ENCODE data around the gene SSBP2.
"Not testable (repeated sequence)": the region's sequence is repeated elsewhere in the genome, so short reads cannot be mapped to it uniquely, and the experiment has no call there.

SSBP2 gene

GRCh38 chr5:81630684-81631083 lies 120.2 kb downstream of the SSBP2 start:
- Histone ChIP-seq H3K4me1 (ENCODE audit: control insufficient read depth, insufficient read depth, low read length) (peaks cover 8% of the 10 kb centered on the region), H3K36me3 (ENCODE audit: control insufficient read depth, insufficient read depth, low read length, severe bottlenecking) (peaks cover 23% of the 10 kb centered on the region), H3K9me3 (ENCODE audit: control insufficient read depth, low read length) (no peaks in the 10 kb centered on the region), H3K4me3 (ENCODE audit: low read length) (no peak overlapping the region), H3K9ac (ENCODE audit: low read length) (no peak overlapping the region), H3K27me3 (replicated peaks; ENCODE audit: control insufficient read depth, insufficient read depth, low read length) (no peaks in the 10 kb centered on the region)
- no peak for DNase-seq (ENCODE audit: low read depth)

GRCh38 chr5:81629986-81630385 lies 120.9 kb downstream of the SSBP2 start:
- Histone ChIP-seq H3K9ac (ENCODE audit: low read length) (no peak overlapping the region), H3K4me3 (ENCODE audit: low read length) (no peak overlapping the region), H3K9me3 (ENCODE audit: control insufficient read depth, low read length) (no peaks in the 10 kb centered on the region), H3K36me3 (ENCODE audit: control insufficient read depth, insufficient read depth, low read length, severe bottlenecking) (peaks cover 21% of the 10 kb centered on the region), H3K4me1 (ENCODE audit: control insufficient read depth, insufficient read depth, low read length) (peaks cover 8% of the 10 kb centered on the region), H3K27me3 (replicated peaks; ENCODE audit: control insufficient read depth, insufficient read depth, low read length) (no peaks in the 10 kb centered on the region)
- no peak for DNase-seq (ENCODE audit: low read depth)

GRCh38 chr5:81628061-81628460 lies 122.8 kb downstream of the SSBP2 start:
- H3K27me3 ChIP-seq (replicated peaks; ENCODE audit: control insufficient read depth, insufficient read depth, low read length); H3K4me3 ChIP-seq (ENCODE audit: low read length); DNase-seq (ENCODE audit: low read depth); H3K9me3 ChIP-seq (ENCODE audit: control insufficient read depth, low read length); H3K9ac ChIP-seq (ENCODE audit: low read length); H3K4me1 ChIP-seq (ENCODE audit: control insufficient read depth, insufficient read depth, low read length); H3K36me3 ChIP-seq (ENCODE audit: control insufficient read depth, insufficient read depth, low read length, severe bottlenecking): not testable (repeated sequence)

- peak; percentile 59 for DNase-seq (ENCODE audit: low read depth)
- Histone ChIP-seq H3K4me3 (ENCODE audit: low read length) (no peak overlapping the region), H3K36me3 (ENCODE audit: control insufficient read depth, insufficient read depth, low read length, severe bottlenecking) (peaks cover 12% of the 10 kb centered on the region), H3K27me3 (replicated peaks; ENCODE audit: control insufficient read depth, insufficient read depth, low read length) (no peaks in the 10 kb centered on the region), H3K9me3 (ENCODE audit: control insufficient read depth, low read length) (no peaks in the 10 kb centered on the region), H3K9ac (ENCODE audit: low read length) (no peak overlapping the region), H3K4me1 (ENCODE audit: control insufficient read depth, insufficient read depth, low read length) (peaks cover 8% of the 10 kb centered on the region)
Observed at GRCh38 chr5:81626524-81626923, 124.4 kb downstream of the SSBP2 start.

GRCh38 chr5:81609810-81610375 lies 141.0 kb downstream of the SSBP2 start:
- DNase-seq (ENCODE audit: low read depth) = no peak
- Histone ChIP-seq H3K9me3 (ENCODE audit: control insufficient read depth, low read length) (no peaks in the 10 kb centered on the region), H3K9ac (ENCODE audit: low read length) (no peak overlapping the region), H3K36me3 (ENCODE audit: control insufficient read depth, insufficient read depth, low read length, severe bottlenecking) (peaks cover 12% of the 10 kb centered on the region), H3K4me1 (ENCODE audit: control insufficient read depth, insufficient read depth, low read length) (peaks cover 16% of the 10 kb centered on the region), H3K27me3 (replicated peaks; ENCODE audit: control insufficient read depth, insufficient read depth, low read length) (no peaks in the 10 kb centered on the region), H3K4me3 (ENCODE audit: low read length) (no peak overlapping the region)

- H3K9me3 ChIP-seq (ENCODE audit: control insufficient read depth, low read length) = no peaks in the 10 kb centered on the region
- peaks cover 12% of the 10 kb centered on the region for H3K36me3 ChIP-seq (ENCODE audit: control insufficient read depth, insufficient read depth, low read length, severe bottlenecking)
- H3K9ac ChIP-seq (ENCODE audit: low read length) = no peak overlapping the region
- peak; percentile 45 for DNase-seq (ENCODE audit: low read depth)
- peak overlapping the region; percentile 32 for H3K4me3 ChIP-seq (ENCODE audit: low read length)
- peaks cover 16% of the 10 kb centered on the region for H3K4me1 ChIP-seq (ENCODE audit: control insufficient read depth, insufficient read depth, low read length)
- H3K27me3 ChIP-seq (replicated peaks; ENCODE audit: control insufficient read depth, insufficient read depth, low read length) = no peaks in the 10 kb centered on the region
Observed at GRCh38 chr5:81608976-81609375, 141.9 kb downstream of the SSBP2 start.

GRCh38 chr5:81607693-81608092 lies 143.2 kb downstream of the SSBP2 start:
- no peak for DNase-seq (ENCODE audit: low read depth)
- H3K9me3 ChIP-seq (ENCODE audit: control insufficient read depth, low read length) = no peaks in the 10 kb centered on the region
- no peaks in the 10 kb centered on the region for H3K27me3 ChIP-seq (replicated peaks; ENCODE audit: control insufficient read depth, insufficient read depth, low read length)
- peaks cover 11% of the 10 kb centered on the region for H3K36me3 ChIP-seq (ENCODE audit: control insufficient read depth, insufficient read depth, low read length, severe bottlenecking)
- no peak overlapping the region for H3K4me3 ChIP-seq (ENCODE audit: low read length)
- H3K9ac ChIP-seq (ENCODE audit: low read length) = no peak overlapping the region
- H3K4me1 ChIP-seq (ENCODE audit: control insufficient read depth, insufficient read depth, low read length) = peaks cover 16% of the 10 kb centered on the region

- Histone ChIP-seq H3K9ac (ENCODE audit: low read length) (no peak overlapping the region), H3K4me1 (ENCODE audit: control insufficient read depth, insufficient read depth, low read length) (peaks cover 16% of the 10 kb centered on the region), H3K27me3 (replicated peaks; ENCODE audit: control insufficient read depth, insufficient read depth, low read length) (no peaks in the 10 kb centered on the region), H3K4me3 (ENCODE audit: low read length) (no peak overlapping the region), H3K9me3 (ENCODE audit: control insufficient read depth, low read length) (no peaks in the 10 kb centered on the region), H3K36me3 (ENCODE audit: control insufficient read depth, insufficient read depth, low read length, severe bottlenecking) (peaks cover 14% of the 10 kb centered on the region)
- DNase-seq (ENCODE audit: low read depth) = no peak
Observed at GRCh38 chr5:81606150-81606549, 144.7 kb downstream of the SSBP2 start.

GRCh38 chr5:81605299-81605698 lies 145.6 kb downstream of the SSBP2 start:
- Histone ChIP-seq H3K27me3 (replicated peaks; ENCODE audit: control insufficient read depth, insufficient read depth, low read length) (no peaks in the 10 kb centered on the region), H3K36me3 (ENCODE audit: control insufficient read depth, insufficient read depth, low read length, severe bottlenecking) (peaks cover 17% of the 10 kb centered on the region), H3K9me3 (ENCODE audit: control insufficient read depth, low read length) (no peaks in the 10 kb centered on the region), H3K4me3 (ENCODE audit: low read length) (no peak overlapping the region), H3K9ac (ENCODE audit: low read length) (no peak overlapping the region), H3K4me1 (ENCODE audit: control insufficient read depth, insufficient read depth, low read length) (peaks cover 16% of the 10 kb centered on the region)
- no peak for DNase-seq (ENCODE audit: low read depth)

GRCh38 chr5:81604193-81604592 lies 146.7 kb downstream of the SSBP2 start:
- Histone ChIP-seq H3K4me3 (ENCODE audit: low read length) (no peak overlapping the region), H3K9me3 (ENCODE audit: control insufficient read depth, low read length) (no peaks in the 10 kb centered on the region), H3K9ac (ENCODE audit: low read length) (no peak overlapping the region), H3K27me3 (replicated peaks; ENCODE audit: control insufficient read depth, insufficient read depth, low read length) (no peaks in the 10 kb centered on the region), H3K4me1 (ENCODE audit: control insufficient read depth, insufficient read depth, low read length) (peaks cover 10% of the 10 kb centered on the region), H3K36me3 (ENCODE audit: control insufficient read depth, insufficient read depth, low read length, severe bottlenecking) (peaks cover 24% of the 10 kb centered on the region)
- DNase-seq (ENCODE audit: low read depth) = no peak

GRCh38 chr5:81601919-81602318 lies 149.0 kb downstream of the SSBP2 start:
- Histone ChIP-seq H3K9me3 (ENCODE audit: control insufficient read depth, low read length) (peaks cover 10% of the 10 kb centered on the region), H3K4me1 (ENCODE audit: control insufficient read depth, insufficient read depth, low read length) (no peaks in the 10 kb centered on the region), H3K4me3 (ENCODE audit: low read length) (no peak overlapping the region), H3K9ac (ENCODE audit: low read length) (no peak overlapping the region), H3K27me3 (replicated peaks; ENCODE audit: control insufficient read depth, insufficient read depth, low read length) (no peaks in the 10 kb centered on the region), H3K36me3 (ENCODE audit: control insufficient read depth, insufficient read depth, low read length, severe bottlenecking) (peaks cover 30% of the 10 kb centered on the region)
- no peak for DNase-seq (ENCODE audit: low read depth)

- DNase-seq (ENCODE audit: low read depth); H3K36me3 ChIP-seq (ENCODE audit: control insufficient read depth, insufficient read depth, low read length, severe bottlenecking); H3K4me1 ChIP-seq (ENCODE audit: control insufficient read depth, insufficient read depth, low read length); H3K9me3 ChIP-seq (ENCODE audit: control insufficient read depth, low read length); H3K4me3 ChIP-seq (ENCODE audit: low read length); H3K27me3 ChIP-seq (replicated peaks; ENCODE audit: control insufficient read depth, insufficient read depth, low read length); H3K9ac ChIP-seq (ENCODE audit: low read length): not testable (repeated sequence)
Observed at GRCh38 chr5:81592085-81592484, 158.8 kb downstream of the SSBP2 start.

Measured in adipocyte (in vitro differentiated cells).